ENCODE data around the gene EXOG. TPM values are rescaled to one million over a fixed set of nuclear protein-coding genes. Genes with fewer than 3 reads are reported as not detected.
A peak's percentile ranks its signal among the peaks of the same experiment; 100 is the strongest.

EXOG gene
- polyA plus RNA-seq, 3 donors: 1.6 to 5.4 (median 2.4) TPM

DNA sequence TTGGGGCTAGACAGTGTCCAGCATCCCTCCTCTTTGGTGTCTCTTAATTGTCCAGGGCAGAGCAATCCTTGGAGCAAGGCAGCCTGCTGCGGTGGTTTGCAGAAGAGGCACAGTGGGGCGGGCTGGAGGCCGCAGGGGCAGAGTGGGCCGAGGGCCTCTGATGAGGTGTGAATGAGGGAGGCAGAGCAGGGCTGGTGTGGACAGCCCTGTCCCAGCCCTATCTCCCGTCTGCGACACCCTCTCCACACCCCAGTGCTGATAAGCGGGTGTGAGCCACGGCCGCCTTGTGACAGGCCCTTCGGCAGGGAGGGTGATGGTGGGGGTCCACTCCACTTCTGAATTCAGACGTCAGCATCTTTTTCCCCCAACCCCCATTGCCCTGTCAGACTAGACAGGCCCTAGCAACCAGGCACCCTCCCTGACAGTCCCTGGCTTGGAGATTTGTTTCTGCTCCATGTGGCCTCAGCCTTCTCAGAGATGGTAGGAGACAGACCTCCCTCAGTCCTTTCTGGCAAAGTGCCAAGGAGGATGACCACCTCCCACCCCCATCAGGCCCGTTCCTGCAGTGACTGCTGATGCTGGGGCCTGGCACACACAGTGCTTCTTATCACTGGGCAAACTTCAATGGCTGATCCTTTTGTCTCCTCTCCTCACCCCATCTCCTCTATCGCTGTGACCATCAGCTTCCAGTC, 37.3 kb downstream of the EXOG start:
- Histone ChIP-seq H2AFZ (ENCODE audit: insufficient read depth, low read depth, low read length, poor library complexity, severe bottlenecking) (no peak overlapping the region), H3K27me3 (ENCODE audit: control insufficient read depth in 2 of 2, insufficient read depth in 2 of 2, low read length in 2 of 2) (no peaks in the 10 kb centered on the region), H3K4me1 (ENCODE audit: control insufficient read depth in 1 of 2, insufficient read depth in 2 of 2, low read length in 2 of 2) (no peaks in the 10 kb centered on the region), H3K36me3 (replicated peaks in 1 of 2; ENCODE audit: control insufficient read depth in 1 of 2, insufficient read depth in 2 of 2, low read length in 2 of 2) (peaks cover 0 to 17% of the 10 kb centered on the region in 2 donors), H3K4me2 (replicated peaks; ENCODE audit: extremely low read depth, low read length, poor library complexity, severe bottlenecking) (no peak overlapping the region), H3K9me3 (replicated peaks in 1 of 2; ENCODE audit: control insufficient read depth in 1 of 2, insufficient read depth in 1 of 2, low read length in 2 of 2) (no peaks in the 10 kb centered on the region), H3K9ac (ENCODE audit: insufficient read depth, low read length, poor library complexity, severe bottlenecking) (no peak overlapping the region), H4K20me1 (ENCODE audit: insufficient read depth, low read length) (no peaks in the 10 kb centered on the region), H3K79me2 (ENCODE audit: insufficient read depth, low read length) (no peaks in the 10 kb centered on the region), H3K27ac (ENCODE audit: low read depth in 1 of 2, low read length in 2 of 2) (no peak overlapping the region), H3K4me3 (replicated peaks in 1 of 3; ENCODE audit: low read depth in 2 of 3, low read length in 3 of 3) (no peak overlapping the region)
- peak overlapping the region in 1 of 7 donors; percentile 31 for H3K27ac Mint-ChIP-seq
- TF ChIP-seq CTCF (IDR thresholded peaks at IDR 0.05): no peak
- WGBS (ENCODE audit: insufficient coverage): 98% methylated on average over 6 of the region's 13 CpGs
- no peak for DNase-seq
- H3K4me1 Mint-ChIP-seq: no peaks in the 10 kb centered on the region
- intact Hi-C loops (cut with micrococcal nuclease): no loop called here
- no peak overlapping the region for H3K4me3 Mint-ChIP-seq
- H3K27me3 Mint-ChIP-seq (ENCODE audit: low read depth in 3 of 3): peaks cover 0 to 1% (median 0%) of the 10 kb centered on the region in 3 donors
- peaks cover 0 to 5% (median 0%) of the 10 kb centered on the region in 7 donors for H3K9me3 Mint-ChIP-seq
- H3K36me3 Mint-ChIP-seq: peaks cover 13 to 19% of the 10 kb centered on the region in 2 donors

DNA sequence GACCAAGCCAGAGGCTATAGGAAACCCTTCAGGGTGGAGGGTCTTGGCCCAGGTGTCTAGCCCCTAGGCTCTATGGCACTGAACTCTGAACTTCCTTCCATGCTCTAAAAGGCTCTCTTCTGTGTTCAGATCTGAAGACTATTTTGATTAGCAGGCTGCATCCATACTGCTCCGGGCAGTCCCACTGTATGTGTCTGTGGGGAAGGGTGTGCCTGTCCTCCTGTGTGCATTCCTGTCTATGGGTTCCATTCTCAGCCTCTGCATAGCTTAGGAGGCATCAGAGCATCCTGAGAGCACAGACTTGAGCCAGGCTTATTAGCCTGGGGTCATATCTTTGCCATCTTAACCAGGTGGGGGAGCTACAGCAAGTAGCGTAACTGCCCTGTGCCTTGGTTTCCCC, 38.0 kb downstream of the EXOG start:
- H3K27me3 Mint-ChIP-seq (ENCODE audit: low read depth in 3 of 3): peaks cover 0 to 1% (median 0%) of the 10 kb centered on the region in 3 donors
- peaks cover 13 to 19% of the 10 kb centered on the region in 2 donors for H3K36me3 Mint-ChIP-seq
- no peak for DNase-seq
- H3K4me3 Mint-ChIP-seq: no peak overlapping the region
- H2AFZ ChIP-seq (ENCODE audit: insufficient read depth, low read depth, low read length, poor library complexity, severe bottlenecking): no peak overlapping the region
- H4K20me1 ChIP-seq (ENCODE audit: insufficient read depth, low read length): no peaks in the 10 kb centered on the region
- peak overlapping the region in 1 of 7 donors; percentile 30 for H3K27ac Mint-ChIP-seq
- H3K4me3 ChIP-seq (replicated peaks in 1 of 3; ENCODE audit: low read depth in 2 of 3, low read length in 3 of 3): no peak overlapping the region
- H3K9ac ChIP-seq (ENCODE audit: insufficient read depth, low read length, poor library complexity, severe bottlenecking): no peak overlapping the region
- intact Hi-C loops (cut with micrococcal nuclease): no loop called here
- no peak for TF ChIP-seq CTCF (IDR thresholded peaks at IDR 0.05)
- H3K36me3 ChIP-seq (replicated peaks in 1 of 2; ENCODE audit: control insufficient read depth in 1 of 2, insufficient read depth in 2 of 2, low read length in 2 of 2): peaks cover 0 to 15% of the 10 kb centered on the region in 2 donors
- H3K9me3 ChIP-seq (replicated peaks in 1 of 2; ENCODE audit: control insufficient read depth in 1 of 2, insufficient read depth in 1 of 2, low read length in 2 of 2): no peaks in the 10 kb centered on the region
- no peaks in the 10 kb centered on the region for H3K4me1 Mint-ChIP-seq
- H3K4me2 ChIP-seq (replicated peaks; ENCODE audit: extremely low read depth, low read length, poor library complexity, severe bottlenecking): no peak overlapping the region
- no peaks in the 10 kb centered on the region for H3K79me2 ChIP-seq (ENCODE audit: insufficient read depth, low read length)
- 100% methylated on average over 1 of the region's 2 CpGs for WGBS (ENCODE audit: insufficient coverage)
- peaks cover 0 to 5% (median 0%) of the 10 kb centered on the region in 7 donors for H3K9me3 Mint-ChIP-seq
- no peaks in the 10 kb centered on the region for H3K27me3 ChIP-seq (ENCODE audit: control insufficient read depth in 2 of 2, insufficient read depth in 2 of 2, low read length in 2 of 2)
- H3K27ac ChIP-seq (ENCODE audit: low read depth in 1 of 2, low read length in 2 of 2): no peak overlapping the region
- no peaks in the 10 kb centered on the region for H3K4me1 ChIP-seq (ENCODE audit: control insufficient read depth in 1 of 2, insufficient read depth in 2 of 2, low read length in 2 of 2)
